ENCODE results near the gene ADGRG1. TPM values are rescaled to one million over a fixed set of nuclear protein-coding genes. Genes with fewer than 3 reads are reported as not detected.

ADGRG1 gene
- total RNA-seq, 4 donors from 2014 or later = 6.5 to 87.0 (median 7.8) TPM

- DNase-seq = peak in 1 of 2 donors; percentile 5
- TF ChIP-seq POLR2A (IDR thresholded peaks at IDR 0.05) = no peak
- TF ChIP-seq CTCF (IDR thresholded peaks at IDR 0.05) = no peak
- no peak overlapping the region for H3K27ac ChIP-seq
- H3K27me3 ChIP-seq = no peaks in the 10 kb centered on the region
- no peaks in the 10 kb centered on the region for H3K4me1 ChIP-seq
- intact Hi-C loops (cut with DNase I; ENCODE audit: low total_unique reads) = no loop called here
- no peak overlapping the region for H3K4me3 ChIP-seq
- H3K36me3 ChIP-seq = no peaks in the 10 kb centered on the region
- H3K9me3 ChIP-seq = no peaks in the 10 kb centered on the region
Observed at GRCh38 chr16:57687363-57687929, 59.0 kb downstream of the ADGRG1 start.

GRCh38 chr16:57688487-57688986 is 60.1 kb downstream of the ADGRG1 start:
- Histone ChIP-seq H3K4me3 (no peak overlapping the region), H3K27ac (no peak overlapping the region), H3K27me3 (no peaks in the 10 kb centered on the region), H3K9me3 (no peaks in the 10 kb centered on the region), H3K4me1 (no peaks in the 10 kb centered on the region), H3K36me3 (no peaks in the 10 kb centered on the region)
- TF ChIP-seq POLR2A (IDR thresholded peaks at IDR 0.05) (no peak), CTCF (IDR thresholded peaks at IDR 0.05) (no peak)
- intact Hi-C loops (cut with DNase I; ENCODE audit: low total_unique reads) = no loop called here
- peak in 1 of 2 donors; percentile 7 for DNase-seq

DNA sequence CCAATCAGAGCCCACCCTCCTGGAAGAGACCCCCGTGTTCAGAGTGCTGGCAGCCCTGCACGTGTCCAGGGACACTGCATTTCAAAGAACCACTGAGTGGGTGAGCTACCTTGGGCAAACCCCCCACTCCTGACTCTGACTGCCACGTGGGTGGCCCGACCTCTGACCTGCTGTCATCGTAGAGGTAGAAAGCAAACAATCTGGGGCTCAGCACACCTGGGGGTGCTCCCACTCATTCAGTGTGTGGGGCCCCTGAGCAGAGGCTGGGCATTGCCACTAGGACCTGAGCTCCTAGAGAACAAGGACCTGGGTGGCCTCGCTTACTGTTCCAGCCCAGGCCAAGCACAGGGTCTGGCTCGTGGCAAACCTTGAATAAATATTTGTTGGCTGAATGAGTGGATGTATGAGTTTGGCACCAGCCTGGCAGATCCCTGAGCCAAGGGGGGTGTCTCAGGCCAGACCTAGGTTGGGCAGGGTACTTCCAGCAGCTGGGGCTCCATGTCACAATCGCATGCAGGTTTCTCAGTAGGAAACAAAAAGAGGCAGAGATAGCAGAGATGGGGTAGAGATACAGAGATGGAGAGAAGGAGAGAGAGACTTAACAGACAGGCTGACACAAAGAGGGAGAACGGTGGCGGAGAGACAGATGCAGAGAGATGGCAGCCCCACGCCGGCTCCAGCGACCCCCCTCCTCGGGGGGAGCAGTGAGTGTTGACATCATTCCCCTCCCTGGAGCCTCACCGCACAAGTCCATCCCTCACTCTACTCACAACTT is 60.7 kb downstream of the ADGRG1 start:
- intact Hi-C loops (cut with DNase I; ENCODE audit: low total_unique reads) = no loop called here
- H3K36me3 ChIP-seq = no peaks in the 10 kb centered on the region
- H3K27me3 ChIP-seq = no peaks in the 10 kb centered on the region
- no peak overlapping the region for H3K4me3 ChIP-seq
- H3K9me3 ChIP-seq = no peaks in the 10 kb centered on the region
- DNase-seq = peak in 1 of 2 donors; percentile 7
- no peaks in the 10 kb centered on the region for H3K4me1 ChIP-seq
- no peak for TF ChIP-seq CTCF (IDR thresholded peaks at IDR 0.05)
- no peak for TF ChIP-seq POLR2A (IDR thresholded peaks at IDR 0.05)
- H3K27ac ChIP-seq = no peak overlapping the region

- H3K27me3 ChIP-seq = no peaks in the 10 kb centered on the region
- no peak overlapping the region for H3K4me3 ChIP-seq
- no peak overlapping the region for H3K27ac ChIP-seq
- no peak for TF ChIP-seq CTCF (IDR thresholded peaks at IDR 0.05)
- no peak for TF ChIP-seq POLR2A (IDR thresholded peaks at IDR 0.05)
- H3K36me3 ChIP-seq = no peaks in the 10 kb centered on the region
- intact Hi-C loops (cut with DNase I; ENCODE audit: low total_unique reads) = no loop called here
- no peaks in the 10 kb centered on the region for H3K4me1 ChIP-seq
- DNase-seq = peak in 1 of 2 donors; percentile 8
- no peaks in the 10 kb centered on the region for H3K9me3 ChIP-seq
Observed at GRCh38 chr16:57689762-57690558, 61.5 kb downstream of the ADGRG1 start.

All from uterus (tissue), 4 donors.